Tibial artery (tissue), 4 donors: ENCODE results near the gene TIAM2.
"Not testable (repeated sequence)": the region's sequence is repeated elsewhere in the genome, so short reads cannot be mapped to it uniquely, and the experiment has no call there.

Source experiments
- DNase-seq, 2 donors: peaks; one replicate each; pipeline ENCODE4 v3.0.0-alpha.2; 2019
- H3K27ac ChIP-seq, 2 donors: fragments of 200-600 bp; sonication (generic) in 1 of 2; 1 replicate in 1 of 2; 2 replicates in 1 of 2; pipeline ENCODE4 v1.5.1; 2018 to 2019; ENCODE audit warnings: mild to moderate bottlenecking in 1 of 2
- H3K27me3 ChIP-seq, 2 donors: fragments of 200-600 bp; sonication (generic) in 1 of 2; one replicate each; pipeline versions ENCODE4 v1.5.1 to v1.6.0; 2016 to 2019
- H3K36me3 ChIP-seq, 3 donors: fragments of 200-600 bp; sonication (generic) in 2 of 3; one replicate each; pipeline ENCODE4 v1.5.1; 2016 to 2019; ENCODE audit warnings: mild to moderate bottlenecking in 2 of 3
- H3K4me1 ChIP-seq, 4 donors: fragments of 200-600 bp; sonication (generic) in 2 of 4; 1 replicate in 3 of 4; 2 replicates in 1 of 4; pipeline ENCODE4 v1.5.1; 2016 to 2019
- H3K4me3 ChIP-seq, 2 donors: fragments of 200-600 bp; sonication (generic) in 1 of 2; 1 replicate in 1 of 2; 2 replicates in 1 of 2; pipeline ENCODE4 v1.5.1; 2018 to 2019; ENCODE audit warnings: mild to moderate bottlenecking in 2 of 2
- H3K9me3 ChIP-seq, 3 donors: fragments of 200-600 bp; sonication (generic) in 1 of 3; one replicate each; pipeline ENCODE4 v1.5.1; 2016 to 2019
- intact Hi-C: fragments of 100-400 bp; cut with DNase I; formaldehyde crosslinking; loops from one replicate; pipeline ENCODE4 v1.15.0; 2023; ENCODE audit warnings: low total_unique reads
- TF ChIP-seq, protein P1 (sequence below), 2 experiments: fragments of 200-600 bp in 1 of 2; fragments of 450-650 bp in 1 of 2; IDR thresholded peaks; one replicate each; pipeline ENCODE4 v1.5.1; 2017 to 2019; ENCODE audit warnings: antibody characterized with exemption in 2 of 2, mild to moderate bottlenecking in 1 of 2, moderate library complexity in 1 of 2

Gene TIAM2

DNA sequence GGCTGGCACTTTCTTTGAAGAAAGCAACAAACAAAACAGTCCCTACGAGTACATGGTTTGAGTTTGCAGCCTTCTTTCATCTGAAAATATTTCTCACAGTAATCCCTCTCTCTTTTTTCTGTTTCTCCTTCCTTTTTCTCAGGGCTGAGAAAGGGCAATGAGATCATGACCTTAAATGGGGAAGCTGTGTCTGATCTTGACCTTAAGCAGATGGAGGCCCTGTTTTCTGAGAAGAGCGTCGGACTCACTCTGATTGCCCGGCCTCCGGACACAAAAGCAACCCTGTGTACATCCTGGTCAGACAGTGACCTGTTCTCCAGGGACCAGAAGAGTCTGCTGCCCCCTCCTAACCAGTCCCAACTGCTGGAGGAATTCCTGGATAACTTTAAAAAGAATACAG, 188.0 kb downstream of the TIAM2 start:
- no peak overlapping the region for H3K27ac ChIP-seq
- intact Hi-C loops: no loop called here
- H3K27me3 ChIP-seq: no peaks in the 10 kb centered on the region
- TF ChIP-seq, protein P1, sequence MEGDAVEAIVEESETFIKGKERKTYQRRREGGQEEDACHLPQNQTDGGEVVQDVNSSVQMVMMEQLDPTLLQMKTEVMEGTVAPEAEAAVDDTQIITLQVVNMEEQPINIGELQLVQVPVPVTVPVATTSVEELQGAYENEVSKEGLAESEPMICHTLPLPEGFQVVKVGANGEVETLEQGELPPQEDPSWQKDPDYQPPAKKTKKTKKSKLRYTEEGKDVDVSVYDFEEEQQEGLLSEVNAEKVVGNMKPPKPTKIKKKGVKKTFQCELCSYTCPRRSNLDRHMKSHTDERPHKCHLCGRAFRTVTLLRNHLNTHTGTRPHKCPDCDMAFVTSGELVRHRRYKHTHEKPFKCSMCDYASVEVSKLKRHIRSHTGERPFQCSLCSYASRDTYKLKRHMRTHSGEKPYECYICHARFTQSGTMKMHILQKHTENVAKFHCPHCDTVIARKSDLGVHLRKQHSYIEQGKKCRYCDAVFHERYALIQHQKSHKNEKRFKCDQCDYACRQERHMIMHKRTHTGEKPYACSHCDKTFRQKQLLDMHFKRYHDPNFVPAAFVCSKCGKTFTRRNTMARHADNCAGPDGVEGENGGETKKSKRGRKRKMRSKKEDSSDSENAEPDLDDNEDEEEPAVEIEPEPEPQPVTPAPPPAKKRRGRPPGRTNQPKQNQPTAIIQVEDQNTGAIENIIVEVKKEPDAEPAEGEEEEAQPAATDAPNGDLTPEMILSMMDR (IDR thresholded peaks at IDR 0.05): no peak
- peaks cover 0 to 27% (median 21%) of the 10 kb centered on the region in 4 donors for H3K4me1 ChIP-seq
- H3K4me3 ChIP-seq: no peak overlapping the region
- DNase-seq: no peak
- no peaks in the 10 kb centered on the region for H3K9me3 ChIP-seq
- H3K36me3 ChIP-seq: no peaks in the 10 kb centered on the region

DNA sequence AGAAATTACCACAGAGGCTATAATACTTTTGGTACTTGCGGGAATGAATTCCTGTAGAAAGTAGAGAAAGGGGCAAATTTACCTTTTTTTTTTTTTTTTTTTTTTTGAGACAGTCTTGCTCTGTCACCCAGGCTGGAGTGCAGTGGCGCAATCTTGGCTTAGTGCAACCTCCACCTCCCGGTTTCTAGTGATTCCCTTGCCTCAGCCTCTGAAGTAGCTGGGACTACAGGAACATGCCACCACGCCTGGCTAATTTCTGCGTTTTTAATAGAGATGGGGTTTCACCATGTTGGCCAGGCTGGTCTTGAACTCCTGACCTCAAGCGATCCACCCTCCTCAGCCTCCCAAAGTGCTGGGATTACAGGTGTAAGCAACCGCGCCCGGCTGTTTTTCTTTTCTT, 189.9 kb downstream of the TIAM2 start:
- peaks cover 0 to 46% (median 35%) of the 10 kb centered on the region in 4 donors for H3K4me1 ChIP-seq
- intact Hi-C loops, H3K27me3 ChIP-seq, H3K9me3 ChIP-seq, H3K27ac ChIP-seq, H3K36me3 ChIP-seq, H3K4me3 ChIP-seq, DNase-seq: not testable (repeated sequence)

DNA sequence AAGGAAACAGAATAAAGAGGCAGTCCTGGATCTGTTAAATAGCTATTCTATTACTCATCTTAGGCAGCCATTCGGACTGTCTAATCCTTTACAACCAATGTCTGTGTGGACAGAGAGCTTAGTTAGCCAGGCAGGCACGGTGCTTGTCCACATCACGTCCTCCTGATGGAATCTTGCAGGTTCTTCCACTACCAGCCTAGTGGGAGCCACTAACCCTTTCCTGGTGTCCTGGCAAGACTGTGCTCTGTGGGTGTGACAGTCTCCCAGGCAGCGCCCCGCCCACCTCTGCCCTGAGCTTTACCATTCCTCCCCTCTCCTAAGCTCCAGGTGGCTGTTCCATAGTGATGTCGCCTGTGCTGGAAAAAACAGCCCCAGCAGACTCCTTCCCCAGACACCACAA, 190.4 kb downstream of the TIAM2 start:
- TF ChIP-seq, protein P1 (IDR thresholded peaks at IDR 0.05): no peak
- no peaks in the 10 kb centered on the region for H3K27me3 ChIP-seq
- intact Hi-C loops: no loop called here
- peak overlapping the region; percentile 54 to 57 for H3K27ac ChIP-seq
- H3K9me3 ChIP-seq: no peaks in the 10 kb centered on the region
- peaks cover 0 to 52% (median 37%) of the 10 kb centered on the region in 4 donors for H3K4me1 ChIP-seq
- H3K4me3 ChIP-seq: no peak overlapping the region
- no peaks in the 10 kb centered on the region for H3K36me3 ChIP-seq
- no peak for DNase-seq

DNA sequence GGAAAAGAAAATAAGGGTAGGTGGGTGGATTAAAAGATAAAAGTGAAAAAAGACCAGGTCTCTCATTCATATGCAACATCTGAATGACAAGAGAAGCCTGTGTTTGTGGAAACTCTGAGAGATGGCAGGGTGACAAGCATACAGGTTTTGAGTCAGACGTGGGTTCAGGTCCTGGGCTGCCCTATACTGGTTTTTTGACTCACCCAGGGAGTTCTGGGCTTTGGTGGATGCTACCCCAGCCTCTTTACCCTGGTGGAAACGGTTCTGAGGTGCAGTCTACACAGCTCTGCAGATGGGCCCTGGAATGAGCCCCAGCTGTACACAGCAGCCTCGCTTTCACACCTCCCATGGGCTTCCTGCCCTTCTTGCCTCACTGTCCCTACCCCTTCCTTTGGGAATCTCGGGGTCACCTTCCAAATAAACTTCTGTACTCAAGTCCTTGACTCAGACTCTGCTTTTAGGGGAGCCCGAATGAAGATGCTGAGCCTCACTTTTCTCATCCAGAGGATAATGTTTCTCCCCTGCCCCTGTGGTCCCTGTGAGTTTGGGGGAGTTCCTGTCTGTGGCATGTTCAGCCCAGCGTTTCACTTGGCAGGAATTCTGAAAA, 191.0 kb downstream of the TIAM2 start:
- H3K27me3 ChIP-seq: no peaks in the 10 kb centered on the region
- H3K36me3 ChIP-seq: no peaks in the 10 kb centered on the region
- DNase-seq: no peak
- H3K27ac ChIP-seq: peak overlapping the region; percentile 54 to 57
- H3K4me3 ChIP-seq: no peak overlapping the region
- H3K9me3 ChIP-seq: no peaks in the 10 kb centered on the region
- TF ChIP-seq, protein P1 (IDR thresholded peaks at IDR 0.05): no peak
- H3K4me1 ChIP-seq: peaks cover 0 to 58% (median 40%) of the 10 kb centered on the region in 4 donors
- intact Hi-C loops: no loop called here

DNA sequence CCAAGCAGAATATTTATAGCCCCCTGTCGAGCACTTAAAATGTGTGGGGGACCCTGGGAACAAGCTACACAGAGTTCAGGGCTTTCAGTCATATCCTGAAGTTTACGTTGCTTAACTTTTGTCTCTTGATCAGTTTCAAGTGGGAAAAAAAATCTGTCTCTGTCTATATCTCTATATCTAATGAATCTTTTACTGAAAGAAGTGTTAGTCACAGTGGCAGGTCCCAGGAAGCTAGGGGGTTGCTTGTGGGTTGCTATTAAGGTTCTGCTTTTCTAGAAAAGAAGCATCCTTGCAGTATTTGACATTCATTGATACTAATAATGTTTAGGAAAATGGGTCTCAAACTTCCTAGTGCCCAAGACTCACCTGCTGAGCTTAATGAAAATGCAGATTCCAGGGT, 192.0 kb downstream of the TIAM2 start:
- no peaks in the 10 kb centered on the region for H3K27me3 ChIP-seq
- TF ChIP-seq, protein P1 (IDR thresholded peaks at IDR 0.05): no peak
- peak overlapping the region; percentile 54 to 57 for H3K27ac ChIP-seq
- H3K36me3 ChIP-seq: no peaks in the 10 kb centered on the region
- no peaks in the 10 kb centered on the region for H3K9me3 ChIP-seq
- peaks cover 0 to 59% (median 41%) of the 10 kb centered on the region in 4 donors for H3K4me1 ChIP-seq
- H3K4me3 ChIP-seq: no peak overlapping the region
- no peak for DNase-seq
- intact Hi-C loops: no loop called here

DNA sequence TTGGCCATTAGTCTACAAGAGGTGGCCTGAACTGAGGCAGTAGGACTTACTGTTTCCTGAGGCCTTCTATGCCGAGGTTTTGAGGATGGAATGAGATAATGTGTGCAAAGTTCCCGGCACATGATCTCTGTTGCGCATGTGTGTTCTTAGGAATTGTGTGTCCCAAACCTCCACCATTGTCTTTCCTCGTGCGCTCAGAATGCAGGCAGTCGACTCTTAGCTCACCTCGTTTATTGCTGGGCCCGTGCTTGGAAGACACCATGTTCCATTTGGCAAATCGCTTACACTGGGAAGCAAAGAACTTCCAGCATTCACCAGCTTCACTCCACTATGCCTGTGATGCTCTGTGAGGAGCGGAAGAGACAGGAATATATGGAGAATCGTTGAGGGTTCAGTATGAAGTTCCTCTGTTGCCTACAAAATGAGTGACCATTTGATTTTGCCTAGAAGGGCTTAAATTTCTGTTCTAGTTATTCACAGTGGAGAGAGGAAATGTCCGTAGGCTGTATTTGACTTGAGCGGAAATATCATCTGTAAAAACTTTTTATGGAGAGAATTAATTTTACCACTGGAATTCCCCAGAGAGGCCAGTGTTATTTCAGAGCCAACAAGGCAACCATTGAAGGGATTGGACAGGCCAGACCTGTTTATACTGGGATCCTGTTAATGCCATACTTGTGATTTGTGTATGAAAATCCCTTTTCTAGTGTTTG, 193.0 kb downstream of the TIAM2 start:
- Histone ChIP-seq H3K36me3 (no peaks in the 10 kb centered on the region), H3K27me3 (no peaks in the 10 kb centered on the region), H3K4me3 (no peak overlapping the region), H3K9me3 (no peaks in the 10 kb centered on the region), H3K4me1 (peaks cover 0 to 59% (median 41%) of the 10 kb centered on the region in 4 donors), H3K27ac (peak overlapping the region; percentile 65 to 72)
- DNase-seq: no peak
- TF ChIP-seq, protein P1 (IDR thresholded peaks at IDR 0.05): no peak
- intact Hi-C loops: no loop called here
